Measurements from ENCODE around the gene PRRT3. TPM values are rescaled to one million over a fixed set of nuclear protein-coding genes. Genes with fewer than 3 reads are reported as not detected.
"Not testable (repeated sequence)": the region's sequence is repeated elsewhere in the genome, so short reads cannot be mapped to it uniquely, and the experiment has no call there.

PRRT3 gene
- total RNA-seq, 1 donor from 2014 or later = 3.5 TPM

DNA sequence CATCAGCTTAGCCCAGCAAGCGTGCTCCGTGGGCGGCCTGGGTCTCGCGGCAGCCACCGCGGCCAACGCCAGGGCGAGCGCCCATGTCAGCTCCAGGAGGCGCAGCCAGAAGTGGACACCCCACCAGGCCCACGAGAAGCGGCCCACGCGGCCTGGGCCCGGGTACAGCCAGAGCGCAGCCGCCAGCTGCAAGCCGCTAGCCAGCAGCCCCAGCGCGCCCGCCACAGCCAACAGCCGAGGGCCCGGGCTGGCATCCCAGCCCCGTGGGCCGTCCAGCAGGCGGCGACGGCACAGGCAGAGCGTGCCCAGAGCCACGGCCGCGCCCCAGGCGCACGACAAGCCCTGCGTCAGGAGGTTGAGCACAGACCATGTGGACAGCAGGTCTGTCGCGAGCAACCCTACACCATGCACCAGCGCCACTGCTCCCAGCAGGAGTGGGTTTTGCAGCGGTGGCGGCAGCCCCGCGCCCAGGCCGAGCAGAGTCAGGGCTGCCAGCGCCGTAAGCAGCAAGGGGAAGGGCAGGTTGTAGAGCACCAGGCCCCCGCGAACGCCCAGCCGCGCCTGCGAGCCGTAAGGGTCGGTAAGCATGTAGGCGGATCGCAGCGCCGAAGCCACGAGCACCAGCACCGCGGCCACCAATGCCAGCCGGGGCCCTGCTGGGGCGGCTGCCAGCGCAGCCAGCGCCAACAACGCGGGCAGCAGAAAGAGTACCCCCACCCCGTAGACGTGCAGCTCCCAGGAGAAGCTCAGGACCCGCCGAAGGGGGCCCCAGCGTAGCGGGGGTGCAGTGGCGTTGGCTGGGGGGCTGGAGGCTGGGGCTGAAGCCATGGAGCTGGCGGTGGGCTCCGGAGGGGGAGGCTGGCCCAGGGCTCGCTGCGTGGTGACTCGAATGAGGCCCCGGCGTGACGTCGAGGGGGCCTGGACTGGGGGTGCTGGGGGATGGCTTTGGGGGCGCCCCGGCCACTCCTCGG lies 4.9 kb downstream of the PRRT3 start:
- peak; percentile 76 for DNase-seq (ENCODE audit: low spot score)

GRCh38 chr3:9946112-9947024 lies 5.8 kb downstream of the PRRT3 start:
- DNase-seq (ENCODE audit: low spot score) = peak; percentile 87

GRCh38 chr3:9945358-9945757 lies 6.8 kb downstream of the PRRT3 start:
- DNase-seq (ENCODE audit: low spot score) = no peak

GRCh38 chr3:9944271-9944670 lies 7.9 kb downstream of the PRRT3 start:
- no peak for DNase-seq (ENCODE audit: low spot score)

- no peak for DNase-seq (ENCODE audit: low spot score)
Measured at GRCh38 chr3:9942934-9943690, 9.1 kb downstream of the PRRT3 start.

- DNase-seq (ENCODE audit: low spot score) = no peak
Measured at GRCh38 chr3:9942164-9942563, 10.0 kb downstream of the PRRT3 start.

DNA sequence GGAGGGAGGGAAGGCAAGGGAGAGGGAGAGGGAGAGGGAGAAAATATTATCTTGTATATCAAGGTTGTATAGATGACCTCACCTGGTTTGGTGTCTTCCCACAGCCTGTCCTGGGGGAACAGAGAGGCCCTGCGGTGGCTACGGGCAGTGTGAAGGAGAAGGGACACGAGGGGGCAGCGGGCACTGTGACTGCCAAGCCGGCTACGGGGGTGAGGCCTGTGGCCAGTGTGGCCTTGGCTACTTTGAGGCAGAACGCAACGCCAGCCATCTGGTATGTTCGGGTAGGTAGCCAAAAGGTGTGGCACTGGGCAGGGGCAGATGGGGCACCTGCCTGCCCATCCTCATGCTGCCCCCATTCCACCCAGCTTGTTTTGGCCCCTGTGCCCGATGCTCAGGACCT lies 11.5 kb downstream of the PRRT3 start:
- no peak for DNase-seq (ENCODE audit: low spot score)

DNA sequence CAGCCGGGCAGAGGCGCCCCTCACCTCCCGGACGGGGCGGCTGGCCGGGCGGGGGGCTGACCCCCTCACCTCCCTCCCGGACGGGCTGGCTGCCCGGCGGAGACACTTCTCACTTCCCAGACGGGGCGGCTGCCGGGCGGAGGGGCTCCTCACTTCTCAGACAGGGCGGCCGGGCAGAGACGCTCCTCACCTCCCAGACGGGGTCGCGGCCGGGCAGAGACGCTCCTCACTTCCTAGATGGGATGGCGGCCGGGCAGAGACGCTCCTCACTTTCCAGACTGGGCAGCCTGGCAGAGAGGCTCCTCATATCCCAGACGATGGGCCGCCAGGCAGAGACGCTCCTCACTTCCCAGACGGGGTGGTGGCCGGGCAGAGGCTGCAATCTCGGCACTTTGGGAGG lies 12.3 kb downstream of the PRRT3 start:
- DNase-seq (ENCODE audit: low spot score) = not testable (repeated sequence)

GRCh38 chr3:9938966-9939365 lies 13.2 kb downstream of the PRRT3 start:
- no peak for DNase-seq (ENCODE audit: low spot score)

DNA sequence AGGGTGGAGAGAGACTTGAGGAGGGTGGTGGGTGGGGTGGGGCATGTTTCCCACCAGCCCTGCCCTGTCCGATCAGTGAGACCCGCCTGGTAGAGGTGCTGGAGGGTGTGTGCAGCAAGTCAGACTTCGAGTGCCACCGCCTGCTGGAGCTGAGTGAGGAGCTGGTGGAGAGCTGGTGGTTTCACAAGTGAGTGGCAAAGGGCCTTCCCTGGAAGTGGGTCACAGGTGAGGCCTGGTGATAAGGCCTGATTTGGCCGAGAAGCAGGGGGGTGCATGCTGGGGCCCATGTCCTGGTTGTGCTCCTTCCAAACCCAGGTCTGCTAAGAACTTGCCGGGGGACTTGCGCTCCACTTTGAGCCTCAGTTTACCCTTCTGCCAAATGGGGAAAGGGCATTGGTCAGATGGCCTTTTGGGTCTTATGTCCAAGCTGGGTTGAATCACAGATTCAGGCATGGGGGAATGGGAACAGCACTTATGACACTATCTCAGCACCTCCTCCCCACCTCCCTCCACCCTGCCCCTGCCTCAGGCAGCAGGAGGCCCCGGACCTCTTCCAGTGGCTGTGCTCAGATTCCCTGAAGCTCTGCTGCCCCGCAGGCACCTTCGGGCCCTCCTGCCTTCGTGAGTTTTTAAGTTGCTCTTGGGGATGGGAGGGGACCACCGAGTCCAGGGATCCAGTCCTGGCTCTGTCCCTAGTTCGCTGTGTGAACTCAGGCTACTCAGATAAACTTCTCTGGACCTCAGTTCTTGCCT lies 14.5 kb downstream of the PRRT3 start:
- no peak for DNase-seq (ENCODE audit: low spot score)

DNA sequence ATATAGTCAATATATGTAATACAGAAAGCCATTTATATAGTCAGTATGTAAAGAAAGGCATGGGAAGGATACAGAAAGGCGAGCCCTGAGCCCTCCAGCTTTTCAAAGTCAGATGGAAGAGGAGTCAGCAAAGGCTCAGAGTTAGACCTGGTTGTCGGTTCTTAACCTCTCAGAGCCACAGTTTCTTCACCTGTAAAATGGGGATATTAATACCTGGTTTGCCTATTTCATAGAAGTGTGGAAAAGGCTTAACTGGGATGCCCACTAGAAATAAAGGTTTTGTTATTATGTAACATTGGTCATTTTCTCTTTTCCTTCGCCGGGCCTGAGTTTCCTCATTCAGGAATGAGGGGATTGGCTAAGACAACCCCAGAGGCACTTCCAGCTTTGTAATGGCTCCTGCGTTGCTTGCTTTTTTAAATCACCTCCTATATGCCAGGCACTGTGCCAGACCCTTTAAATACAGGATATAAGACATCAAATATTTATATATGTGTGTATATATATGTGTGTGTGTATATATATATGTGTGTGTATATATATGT lies 16.2 kb downstream of the PRRT3 start:
- no peak for DNase-seq (ENCODE audit: low spot score)

- no peak for DNase-seq (ENCODE audit: low spot score)
Measured at GRCh38 chr3:9934993-9935392, 17.2 kb downstream of the PRRT3 start.

- no peak for DNase-seq (ENCODE audit: low spot score)
Measured at GRCh38 chr3:9934235-9934621, 18.0 kb downstream of the PRRT3 start.

GRCh38 chr3:9933561-9934234 lies 18.5 kb downstream of the PRRT3 start, which contains the start of gene CRELD1:
Gene CRELD1, plus strand, starts transcription at chr3:9933834. Its CDS starts 605 bp downstream, at chr3:9934439.
- DNase-seq (ENCODE audit: low spot score) = peak; percentile 97

- DNase-seq (ENCODE audit: low spot score) = peak; percentile 88
Measured at GRCh38 chr3:9932843-9933560, 19.2 kb downstream of the PRRT3 start.

DNA sequence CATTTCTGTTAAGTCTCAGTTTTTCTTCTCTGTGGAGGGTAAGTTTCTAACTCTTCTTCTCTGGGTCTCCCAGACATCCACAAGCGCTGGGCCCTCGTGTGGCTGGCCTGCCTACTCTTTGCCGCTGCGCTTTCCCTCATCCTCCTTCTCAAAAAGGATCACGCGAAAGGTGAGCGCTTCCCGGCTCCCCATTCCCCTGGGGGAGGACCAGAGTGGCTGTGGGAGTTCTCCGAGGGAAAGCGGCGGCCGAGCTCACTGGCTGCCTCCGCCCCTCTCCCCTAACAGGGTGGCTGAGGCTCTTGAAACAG lies 19.7 kb downstream of the PRRT3 start:
- no peak for DNase-seq (ENCODE audit: low spot score)

DNA sequence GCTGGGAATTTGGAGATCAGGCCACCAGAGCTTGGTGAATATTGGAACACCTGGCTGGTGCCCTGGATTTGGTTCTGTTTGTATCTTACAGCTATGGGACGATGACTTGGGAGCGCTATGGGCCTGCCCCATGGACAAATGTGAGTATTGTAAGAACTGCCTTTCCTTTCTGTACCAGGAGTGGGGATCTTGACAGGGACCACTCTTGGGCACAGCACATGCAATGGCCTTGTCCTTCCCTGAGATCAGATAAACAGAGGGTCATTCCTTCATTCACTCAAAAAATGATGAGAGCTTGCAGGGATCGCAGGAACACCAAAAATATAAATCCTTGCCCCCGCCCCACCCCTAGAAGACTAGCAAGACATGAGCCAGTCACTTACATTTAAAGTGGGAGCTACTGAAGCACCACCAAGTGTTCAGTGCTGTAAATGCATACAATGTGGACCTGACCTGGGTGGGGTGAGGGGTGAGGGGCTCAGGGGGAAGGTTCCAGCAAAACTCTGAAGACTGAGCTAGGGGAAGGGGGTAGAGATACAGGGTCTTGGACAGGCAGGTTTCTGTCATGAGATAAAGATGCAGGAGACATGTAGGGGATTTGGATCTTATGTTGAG lies 21.3 kb downstream of the PRRT3 start:
- DNase-seq (ENCODE audit: low spot score) = no peak

GRCh38 chr3:9928158-9928557 lies 24.1 kb downstream of the PRRT3 start:
- no peak for DNase-seq (ENCODE audit: low spot score)
